ENCODE data around the gene OR2G3. TPM values are rescaled to one million over a fixed set of nuclear protein-coding genes. Genes with fewer than 3 reads are reported as not detected.

Gene OR2G3
- total and polyA plus RNA-seq, 2 donors (not counting 3 experiments of a cell fraction or from before 2014, with no cell fraction given): not detected

GRCh38 chr1:247557926-247558674 lies 47.3 kb upstream of the OR2G3 start:
- Histone ChIP-seq H3K4me3 (replicated peaks in 1 of 3; ENCODE audit: insufficient read depth in 1 of 3, low read depth in 1 of 3, low read length in 3 of 3) (no peak overlapping the region), H3K27me3 (ENCODE audit: control insufficient read depth in 2 of 2, insufficient read depth in 2 of 2, low read length in 2 of 2) (no peaks in the 10 kb centered on the region), H3K4me1 (ENCODE audit: control insufficient read depth, extremely low read depth, insufficient read depth, low read length) (no peaks in the 10 kb centered on the region), H2AFZ (ENCODE audit: low read depth, low read length) (no peak overlapping the region), H3K9me1 (replicated peaks; ENCODE audit: control insufficient read depth, extremely low read depth, insufficient read depth, low read length) (no peaks in the 10 kb centered on the region), H3K4me2 (ENCODE audit: insufficient read depth, low read length) (no peak overlapping the region), H3K9ac (replicated peaks; ENCODE audit: extremely low read depth, insufficient read depth, low read length) (no peak overlapping the region), H3K36me3 (ENCODE audit: control insufficient read depth in 2 of 2, extremely low read depth in 1 of 2, insufficient read depth in 2 of 2, low read length in 2 of 2) (no peaks in the 10 kb centered on the region), H4K20me1 (replicated peaks; ENCODE audit: control insufficient read depth, extremely low read depth, insufficient read depth, low read length) (no peaks in the 10 kb centered on the region), H3K27ac (ENCODE audit: insufficient read depth, low read depth, low read length) (no peak overlapping the region), H3K79me2 (ENCODE audit: control insufficient read depth, insufficient read depth, low read length) (no peaks in the 10 kb centered on the region), H3K9me3 (replicated peaks; ENCODE audit: control insufficient read depth, insufficient read depth, low read length) (peaks cover 1% of the 10 kb centered on the region)
- FAIRE-seq: no peak
- DNase-seq (ENCODE audit: low read depth, low spot score): no peak
- ChIA-PET POLR2A (no interaction called here), CTCF (no interaction called here)
- dilution Hi-C loops (cut with MboI; ENCODE audit: extremely low pct_ligation_motif_present, low sequenced_read_pairs) (no loop called here), intact Hi-C loops (cut with micrococcal nuclease) (no loop called here)
- no peak for TF ChIP-seq JUN (IDR thresholded peaks at IDR 0.05; ENCODE audit: borderline replicate concordance, insufficient read depth, insufficient read length, low read depth)
- TF ChIP-seq POLR2AphosphoS5 (IDR thresholded peaks at IDR 0.05; ENCODE audit: insufficient read depth, low read depth, low read length): no peak
- no TSS peak for BruUV-seq (replicated peaks)

DNA sequence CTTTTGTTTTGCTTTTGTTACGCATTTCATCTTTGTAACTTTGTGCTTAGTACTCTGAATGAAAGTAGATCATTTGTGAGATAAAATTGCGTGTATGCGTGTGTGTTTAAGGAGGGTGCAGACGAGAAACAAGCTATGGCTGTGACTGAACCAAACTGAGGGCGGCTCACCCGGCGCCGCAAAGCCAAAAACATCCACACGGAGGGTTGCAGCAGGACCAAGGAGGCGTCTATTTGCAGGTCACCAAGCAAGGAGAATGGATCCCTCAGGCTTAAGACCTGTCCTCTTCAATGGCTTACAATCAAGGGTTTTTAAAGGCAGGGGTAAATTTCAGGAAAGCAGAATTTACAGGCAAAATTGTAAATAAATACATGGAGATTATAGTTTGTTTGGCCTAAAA lies 43.7 kb upstream of the OR2G3 start:
- BruUV-seq (replicated peaks): no TSS peak
- H3K27ac ChIP-seq (ENCODE audit: insufficient read depth, low read depth, low read length): no peak overlapping the region
- no peak for DNase-seq (ENCODE audit: low read depth, low spot score)
- H3K36me3 ChIP-seq (ENCODE audit: control insufficient read depth in 2 of 2, extremely low read depth in 1 of 2, insufficient read depth in 2 of 2, low read length in 2 of 2): no peaks in the 10 kb centered on the region
- H2AFZ ChIP-seq (ENCODE audit: low read depth, low read length): no peak overlapping the region
- H3K27me3 ChIP-seq (ENCODE audit: control insufficient read depth in 2 of 2, insufficient read depth in 2 of 2, low read length in 2 of 2): no peaks in the 10 kb centered on the region
- no peaks in the 10 kb centered on the region for H4K20me1 ChIP-seq (replicated peaks; ENCODE audit: control insufficient read depth, extremely low read depth, insufficient read depth, low read length)
- no peaks in the 10 kb centered on the region for H3K79me2 ChIP-seq (ENCODE audit: control insufficient read depth, insufficient read depth, low read length)
- no peak overlapping the region for H3K4me2 ChIP-seq (ENCODE audit: insufficient read depth, low read length)
- dilution Hi-C loops (cut with MboI; ENCODE audit: extremely low pct_ligation_motif_present, low sequenced_read_pairs) (no loop called here), intact Hi-C loops (cut with micrococcal nuclease) (no loop called here)
- H3K9me1 ChIP-seq (replicated peaks; ENCODE audit: control insufficient read depth, extremely low read depth, insufficient read depth, low read length): no peaks in the 10 kb centered on the region
- ChIA-PET POLR2A (no interaction called here), CTCF (no interaction called here)
- FAIRE-seq: no peak
- H3K9ac ChIP-seq (replicated peaks; ENCODE audit: extremely low read depth, insufficient read depth, low read length): no peak overlapping the region
- peaks cover 1% of the 10 kb centered on the region for H3K9me3 ChIP-seq (replicated peaks; ENCODE audit: control insufficient read depth, insufficient read depth, low read length)
- no peak overlapping the region for H3K4me3 ChIP-seq (replicated peaks in 1 of 3; ENCODE audit: insufficient read depth in 1 of 3, low read depth in 1 of 3, low read length in 3 of 3)
- no peaks in the 10 kb centered on the region for H3K4me1 ChIP-seq (ENCODE audit: control insufficient read depth, extremely low read depth, insufficient read depth, low read length)
- TF ChIP-seq, protein P1, sequence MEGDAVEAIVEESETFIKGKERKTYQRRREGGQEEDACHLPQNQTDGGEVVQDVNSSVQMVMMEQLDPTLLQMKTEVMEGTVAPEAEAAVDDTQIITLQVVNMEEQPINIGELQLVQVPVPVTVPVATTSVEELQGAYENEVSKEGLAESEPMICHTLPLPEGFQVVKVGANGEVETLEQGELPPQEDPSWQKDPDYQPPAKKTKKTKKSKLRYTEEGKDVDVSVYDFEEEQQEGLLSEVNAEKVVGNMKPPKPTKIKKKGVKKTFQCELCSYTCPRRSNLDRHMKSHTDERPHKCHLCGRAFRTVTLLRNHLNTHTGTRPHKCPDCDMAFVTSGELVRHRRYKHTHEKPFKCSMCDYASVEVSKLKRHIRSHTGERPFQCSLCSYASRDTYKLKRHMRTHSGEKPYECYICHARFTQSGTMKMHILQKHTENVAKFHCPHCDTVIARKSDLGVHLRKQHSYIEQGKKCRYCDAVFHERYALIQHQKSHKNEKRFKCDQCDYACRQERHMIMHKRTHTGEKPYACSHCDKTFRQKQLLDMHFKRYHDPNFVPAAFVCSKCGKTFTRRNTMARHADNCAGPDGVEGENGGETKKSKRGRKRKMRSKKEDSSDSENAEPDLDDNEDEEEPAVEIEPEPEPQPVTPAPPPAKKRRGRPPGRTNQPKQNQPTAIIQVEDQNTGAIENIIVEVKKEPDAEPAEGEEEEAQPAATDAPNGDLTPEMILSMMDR (IDR thresholded peaks at IDR 0.05; ENCODE audit: extremely low read depth in 1 of 2, insufficient read depth in 1 of 2, low read depth in 1 of 2, low read length in 2 of 2): no peak
- TF ChIP-seq, protein P2, sequence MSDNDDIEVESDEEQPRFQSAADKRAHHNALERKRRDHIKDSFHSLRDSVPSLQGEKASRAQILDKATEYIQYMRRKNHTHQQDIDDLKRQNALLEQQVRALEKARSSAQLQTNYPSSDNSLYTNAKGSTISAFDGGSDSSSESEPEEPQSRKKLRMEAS (IDR thresholded peaks at IDR 0.05; ENCODE audit: insufficient read depth, insufficient read length): no peak
- TF ChIP-seq FOS (IDR thresholded peaks at IDR 0.05; ENCODE audit: borderline replicate concordance, insufficient read depth, low read length) (no peak), GATA2 (IDR thresholded peaks at IDR 0.05; ENCODE audit: insufficient read depth, insufficient read length, low read depth, low read length) (no peak), POLR2A (IDR thresholded peaks at IDR 0.05; ENCODE audit: low read depth, low read length) (no peak), MYC (IDR thresholded peaks at IDR 0.05; ENCODE audit: low read depth, low read length) (no peak), POLR2AphosphoS5 (IDR thresholded peaks at IDR 0.05; ENCODE audit: insufficient read depth, low read depth, low read length) (no peak), EZH2 (IDR thresholded peaks at IDR 0.05; ENCODE audit: borderline replicate concordance, low read depth, low read length, severe bottlenecking) (no peak), JUN (IDR thresholded peaks at IDR 0.05; ENCODE audit: borderline replicate concordance, insufficient read depth, insufficient read length, low read depth) (no peak)
